RPMI8226 (cell line): ENCODE results near the gene KLHL10.

Experiments
- DNase-seq: peaks from one replicate; pipeline ENCODE4 v3.0.0-alpha.2; 2015

KLHL10 gene

DNA sequence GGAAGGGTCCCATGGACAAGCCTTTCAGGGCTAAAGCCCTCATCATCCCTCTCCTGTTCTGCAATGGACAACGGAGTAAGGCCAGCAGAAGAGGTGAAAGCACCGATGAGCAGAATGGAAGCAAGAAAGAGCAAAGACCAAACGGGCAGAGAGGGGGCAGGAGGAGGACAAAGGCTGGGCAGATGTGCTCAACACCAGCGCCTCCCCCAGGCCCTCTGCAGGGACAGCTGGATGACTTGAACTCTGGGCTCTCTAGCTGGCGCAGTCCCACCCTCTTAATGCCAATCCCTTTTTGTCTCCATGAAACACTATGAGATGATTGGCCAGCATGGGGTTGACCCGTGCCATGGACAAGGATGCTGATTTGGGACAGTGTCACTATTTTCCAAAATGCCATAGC, 59.1 kb downstream of the KLHL10 start:
- no peak for DNase-seq
